ENCODE results near the gene ULK4.
"Not testable (repeated sequence)": the region's sequence is repeated elsewhere in the genome, so short reads cannot be mapped to it uniquely, and the experiment has no call there.

ULK4 gene

DNA sequence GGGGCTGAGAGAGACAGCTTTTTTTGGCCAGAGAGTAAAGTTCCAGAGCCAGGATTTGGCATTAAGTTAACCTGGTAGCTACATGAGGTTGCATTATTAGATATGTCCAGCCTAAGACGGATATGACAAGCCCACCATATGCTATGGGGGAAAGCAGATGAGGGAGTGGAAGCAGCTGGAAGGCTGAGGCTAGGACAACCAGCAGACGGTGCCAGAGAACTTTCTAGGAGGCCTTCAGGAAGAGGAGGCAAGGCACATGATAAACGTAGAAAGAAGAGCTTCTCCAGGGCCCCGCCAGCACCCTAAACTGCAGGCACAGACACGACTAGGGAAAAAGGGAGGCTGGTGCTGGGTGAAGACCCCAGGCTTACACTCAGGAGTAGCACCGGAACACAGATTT is 675.6 kb downstream of the ULK4 start:
- H3K4me3 ChIP-seq (ENCODE audit: low read depth, low read length): no peak overlapping the region
- TF ChIP-seq, protein P1, sequence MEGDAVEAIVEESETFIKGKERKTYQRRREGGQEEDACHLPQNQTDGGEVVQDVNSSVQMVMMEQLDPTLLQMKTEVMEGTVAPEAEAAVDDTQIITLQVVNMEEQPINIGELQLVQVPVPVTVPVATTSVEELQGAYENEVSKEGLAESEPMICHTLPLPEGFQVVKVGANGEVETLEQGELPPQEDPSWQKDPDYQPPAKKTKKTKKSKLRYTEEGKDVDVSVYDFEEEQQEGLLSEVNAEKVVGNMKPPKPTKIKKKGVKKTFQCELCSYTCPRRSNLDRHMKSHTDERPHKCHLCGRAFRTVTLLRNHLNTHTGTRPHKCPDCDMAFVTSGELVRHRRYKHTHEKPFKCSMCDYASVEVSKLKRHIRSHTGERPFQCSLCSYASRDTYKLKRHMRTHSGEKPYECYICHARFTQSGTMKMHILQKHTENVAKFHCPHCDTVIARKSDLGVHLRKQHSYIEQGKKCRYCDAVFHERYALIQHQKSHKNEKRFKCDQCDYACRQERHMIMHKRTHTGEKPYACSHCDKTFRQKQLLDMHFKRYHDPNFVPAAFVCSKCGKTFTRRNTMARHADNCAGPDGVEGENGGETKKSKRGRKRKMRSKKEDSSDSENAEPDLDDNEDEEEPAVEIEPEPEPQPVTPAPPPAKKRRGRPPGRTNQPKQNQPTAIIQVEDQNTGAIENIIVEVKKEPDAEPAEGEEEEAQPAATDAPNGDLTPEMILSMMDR (IDR thresholded peaks at IDR 0.05; ENCODE audit: insufficient read depth, low read depth, low read length, missing control alignments): no peak
- DNase-seq (ENCODE audit: low read depth): no peak

DNA sequence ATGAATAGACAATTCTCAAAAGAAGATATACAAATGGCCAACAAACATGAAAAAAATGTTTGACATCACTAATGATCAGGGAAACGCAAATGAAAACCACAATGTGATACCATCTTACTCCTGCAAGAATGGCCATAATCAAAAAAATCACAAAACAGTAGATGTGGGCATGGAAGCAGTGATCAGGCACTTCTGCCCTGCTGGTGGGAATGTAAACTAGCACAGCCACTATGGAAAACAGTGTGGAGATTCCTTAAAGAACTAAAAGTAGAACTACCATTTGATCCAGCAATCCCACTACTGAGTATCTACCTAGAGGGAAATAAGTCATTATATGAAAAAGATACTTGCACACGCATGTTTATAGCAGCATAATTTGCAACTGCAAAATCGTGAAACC is 677.0 kb downstream of the ULK4 start:
- not testable (repeated sequence) for DNase-seq (ENCODE audit: low read depth); H3K4me3 ChIP-seq (ENCODE audit: low read depth, low read length)

DNA sequence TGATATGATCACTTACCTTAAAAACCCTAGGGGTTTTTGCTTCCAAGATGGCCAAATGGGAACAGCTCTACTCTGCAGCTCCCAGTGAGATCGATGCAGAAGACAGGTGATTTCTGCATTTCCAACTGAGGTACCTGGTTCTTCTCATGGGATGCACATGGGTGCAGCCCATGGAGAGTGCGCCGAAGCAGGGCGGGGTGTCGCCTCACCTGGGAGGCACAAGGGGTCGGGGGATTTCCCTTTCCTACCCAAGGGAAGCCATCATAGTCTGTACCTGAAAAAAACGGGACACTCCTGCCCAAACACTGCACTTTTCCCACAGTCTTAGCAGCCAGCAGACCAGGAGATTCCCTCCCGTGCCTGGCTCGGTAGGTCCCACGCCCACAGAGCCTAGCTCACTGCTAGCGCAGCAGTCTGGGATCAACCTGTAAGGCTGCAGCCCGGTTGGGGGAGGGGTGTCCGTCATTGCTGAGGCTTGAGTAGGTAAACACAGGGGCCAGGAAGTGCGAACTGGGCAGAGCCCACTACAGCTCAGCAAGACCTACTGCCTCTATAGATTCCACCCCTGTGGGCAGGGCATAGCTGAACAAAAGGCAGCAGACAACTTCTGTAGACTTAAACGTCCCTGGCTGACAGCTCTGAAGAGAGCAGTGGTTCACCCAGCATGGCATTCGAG is 684.0 kb downstream of the ULK4 start:
- H3K4me3 ChIP-seq (ENCODE audit: low read depth, low read length): no peak overlapping the region
- DNase-seq (ENCODE audit: low read depth): no peak
- TF ChIP-seq, protein P1 (IDR thresholded peaks at IDR 0.05; ENCODE audit: insufficient read depth, low read depth, low read length, missing control alignments): no peak

DNA sequence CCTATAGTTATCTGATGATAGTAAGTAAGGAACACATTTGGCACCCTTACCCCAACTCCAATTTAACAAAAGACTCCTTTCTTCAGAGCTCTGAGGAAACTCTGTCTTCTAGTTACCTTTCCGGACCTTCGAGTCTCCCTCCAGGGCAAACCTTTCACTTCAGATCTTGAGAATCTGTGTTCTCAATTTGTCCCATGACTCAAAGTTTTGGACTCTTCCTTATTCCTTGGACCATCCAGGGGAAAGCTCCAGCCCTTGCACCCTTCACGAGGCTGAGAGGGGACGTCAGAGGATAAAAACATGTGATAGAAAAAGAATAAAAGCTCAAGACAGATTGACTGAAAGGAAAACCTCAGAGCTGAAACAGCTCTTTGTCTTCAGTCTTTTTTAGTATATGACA is 685.7 kb downstream of the ULK4 start:
- no peak for DNase-seq (ENCODE audit: low read depth)
- TF ChIP-seq, protein P1 (IDR thresholded peaks at IDR 0.05; ENCODE audit: insufficient read depth, low read depth, low read length, missing control alignments): no peak
- H3K4me3 ChIP-seq (ENCODE audit: low read depth, low read length): no peak overlapping the region

DNA sequence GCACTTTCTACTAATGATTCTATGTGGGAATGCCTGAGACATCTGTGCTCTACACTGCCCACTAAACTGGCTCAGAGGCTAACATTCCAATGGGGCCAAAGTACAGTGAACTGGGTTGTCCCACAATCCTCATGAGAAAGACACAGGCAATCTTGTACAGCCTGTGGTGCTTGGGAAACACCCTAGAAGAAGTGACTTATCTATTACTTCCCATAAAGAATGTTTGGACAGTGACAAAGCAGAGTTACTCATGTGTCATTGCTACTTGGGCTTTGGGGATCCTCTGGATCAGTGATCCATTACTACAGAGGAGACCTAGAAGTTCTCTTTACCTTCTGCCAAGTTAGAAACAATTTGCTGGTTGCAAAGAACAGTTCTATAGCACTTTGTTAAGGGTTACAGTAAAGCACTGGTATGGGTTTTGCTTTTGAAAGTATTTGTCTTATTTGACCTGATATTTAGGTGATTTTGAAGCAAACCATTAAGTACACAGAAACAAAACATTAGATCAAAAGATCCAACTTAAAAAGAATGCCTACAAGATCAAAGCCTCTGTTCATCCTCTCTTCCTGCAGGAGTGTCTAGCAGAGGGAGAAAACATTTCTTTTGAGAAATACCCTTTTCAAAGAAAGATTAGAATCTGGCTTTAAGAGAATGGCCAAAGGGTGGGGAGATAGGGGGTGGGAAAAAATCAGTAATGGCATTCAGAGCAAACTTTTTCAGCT is 686.8 kb downstream of the ULK4 start:
- DNase-seq (ENCODE audit: low read depth): no peak
- H3K4me3 ChIP-seq (ENCODE audit: low read depth, low read length): no peak overlapping the region
- TF ChIP-seq, protein P1 (IDR thresholded peaks at IDR 0.05; ENCODE audit: insufficient read depth, low read depth, low read length, missing control alignments): no peak

DNA sequence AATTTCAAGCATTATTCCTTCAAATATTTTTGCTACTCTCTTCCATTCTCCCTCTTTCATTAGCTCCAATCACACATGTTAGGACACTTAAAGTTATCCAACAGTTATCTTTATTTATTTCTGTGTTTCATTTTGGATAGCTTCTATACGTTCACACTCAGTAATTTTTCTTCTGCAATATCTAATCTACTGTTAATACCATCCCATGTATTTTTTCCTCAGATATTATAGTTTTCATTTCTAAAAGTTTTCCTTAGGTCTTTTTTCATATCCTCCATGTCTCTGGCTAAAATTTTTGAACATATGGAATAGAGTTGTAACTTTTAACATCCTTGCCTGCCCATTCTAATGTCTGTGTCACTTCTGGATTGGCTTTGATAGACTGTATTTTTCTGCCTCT is 689.2 kb downstream of the ULK4 start:
- H3K4me3 ChIP-seq (ENCODE audit: low read depth, low read length): no peak overlapping the region
- no peak for DNase-seq (ENCODE audit: low read depth)
- TF ChIP-seq, protein P1 (IDR thresholded peaks at IDR 0.05; ENCODE audit: insufficient read depth, low read depth, low read length, missing control alignments): no peak

DNA sequence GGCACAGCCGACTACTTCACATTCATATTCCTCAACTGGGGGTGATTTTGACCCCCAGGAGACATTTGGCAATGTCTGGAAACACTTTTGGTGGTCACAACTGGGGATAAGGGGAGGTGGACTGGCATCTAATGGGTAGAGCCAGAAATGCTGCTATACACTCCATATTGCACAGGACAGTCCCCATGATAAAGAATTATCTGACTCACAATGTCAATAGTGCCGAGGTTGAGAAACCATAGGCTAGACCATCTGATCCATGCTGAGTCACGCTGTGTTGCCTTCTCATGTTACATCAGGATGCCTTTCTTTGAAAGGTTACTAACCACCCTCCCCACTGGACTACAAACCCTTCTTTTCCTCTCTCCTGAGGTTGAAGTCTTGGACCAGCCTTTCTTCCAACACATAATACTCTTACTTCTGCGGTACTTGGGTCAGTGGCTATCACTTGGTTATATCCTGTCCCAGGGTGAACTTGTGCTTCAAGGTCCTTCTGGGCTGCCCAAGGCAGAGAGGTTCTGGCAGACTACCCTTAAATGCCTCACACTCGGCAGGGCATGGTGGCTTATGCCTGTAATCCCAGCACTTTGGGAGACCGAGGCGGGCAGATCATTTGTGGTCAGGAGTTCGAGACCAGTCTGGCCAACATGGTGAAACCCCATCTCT is 693.8 kb downstream of the ULK4 start:
- no peak overlapping the region for H3K4me3 ChIP-seq (ENCODE audit: low read depth, low read length)
- DNase-seq (ENCODE audit: low read depth): no peak
- TF ChIP-seq, protein P1 (IDR thresholded peaks at IDR 0.05; ENCODE audit: insufficient read depth, low read depth, low read length, missing control alignments): no peak
